ENCODE results near the gene ACAD11.

Gene ACAD11

DNA sequence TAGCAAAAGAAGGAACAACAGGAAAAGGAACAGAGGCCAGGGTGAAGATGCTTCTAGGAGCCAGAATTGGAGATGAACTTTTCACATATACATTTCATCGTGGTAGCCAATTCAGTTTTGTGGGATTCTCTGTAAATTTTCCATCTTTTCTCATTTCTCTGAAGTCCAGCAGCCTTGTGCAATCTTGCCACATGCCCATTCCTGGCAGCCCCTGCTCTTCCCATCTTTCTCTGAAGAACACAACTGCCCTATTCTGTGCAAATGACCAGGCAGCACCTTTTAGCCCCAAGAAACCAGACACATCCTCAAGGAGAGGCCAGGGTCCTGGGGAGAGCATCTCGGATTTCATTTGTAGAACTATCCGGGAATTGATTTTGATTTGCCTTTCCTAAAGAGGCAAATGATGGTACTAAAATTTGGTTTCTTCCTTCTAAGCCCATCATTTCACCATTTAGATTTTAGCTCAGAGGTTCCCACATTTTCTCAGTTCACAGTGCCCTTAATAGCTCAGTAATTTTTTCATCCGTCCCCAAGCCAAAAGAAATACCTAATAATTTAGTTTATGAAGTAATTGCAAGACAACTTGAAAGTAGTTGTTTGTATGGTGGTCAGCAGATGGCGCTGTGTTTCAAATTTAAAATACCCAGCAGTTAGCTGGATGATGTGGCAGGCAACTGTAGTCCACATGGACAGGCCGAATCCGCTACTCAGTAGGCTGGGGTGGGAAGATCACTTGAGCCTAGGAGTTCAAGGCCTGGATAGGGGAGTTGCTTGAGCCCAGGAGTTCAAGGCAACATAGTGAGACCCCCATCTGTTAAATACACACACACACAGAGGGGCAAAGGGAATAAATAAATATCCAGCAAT lies 123.8 kb downstream of the ACAD11 start:
- no peak overlapping the region for H3K4me3 ChIP-seq (ENCODE audit: low read depth in 1 of 2, low read length in 2 of 2)
- H3K27me3 ChIP-seq (ENCODE audit: control insufficient read depth in 1 of 2, insufficient read depth in 2 of 2, low read length in 2 of 2) = no peaks in the 10 kb centered on the region
- no peaks in the 10 kb centered on the region for H3K9me3 ChIP-seq (ENCODE audit: low read length)
- no peak overlapping the region for H3K27ac ChIP-seq (ENCODE audit: low read depth, low read length)
- no peak overlapping the region for H3K9ac ChIP-seq (ENCODE audit: low read length)
- H3K4me1 ChIP-seq (ENCODE audit: insufficient read depth, low read length) = no peaks in the 10 kb centered on the region
- peaks cover 51% of the 10 kb centered on the region for H3K36me3 ChIP-seq (ENCODE audit: insufficient read depth, low read length)

- Histone ChIP-seq H3K27me3 (ENCODE audit: control insufficient read depth in 1 of 2, insufficient read depth in 2 of 2, low read length in 2 of 2) (no peaks in the 10 kb centered on the region), H3K4me1 (ENCODE audit: insufficient read depth, low read length) (no peaks in the 10 kb centered on the region), H3K27ac (ENCODE audit: low read depth, low read length) (no peak overlapping the region), H3K4me3 (ENCODE audit: low read depth in 1 of 2, low read length in 2 of 2) (no peak overlapping the region), H3K9ac (ENCODE audit: low read length) (no peak overlapping the region), H3K9me3 (ENCODE audit: low read length) (no peaks in the 10 kb centered on the region), H3K36me3 (ENCODE audit: insufficient read depth, low read length) (peaks cover 50% of the 10 kb centered on the region)
Measured at GRCh38 chr3:132530624-132531023, 129.0 kb downstream of the ACAD11 start.

GRCh38 chr3:132522353-132522752 lies 137.3 kb downstream of the ACAD11 start:
- Histone ChIP-seq H3K4me3 (ENCODE audit: low read depth in 1 of 2, low read length in 2 of 2) (no peak overlapping the region), H3K9me3 (ENCODE audit: low read length) (no peaks in the 10 kb centered on the region), H3K27me3 (ENCODE audit: control insufficient read depth in 1 of 2, insufficient read depth in 2 of 2, low read length in 2 of 2) (no peaks in the 10 kb centered on the region), H3K36me3 (ENCODE audit: insufficient read depth, low read length) (peaks cover 60% of the 10 kb centered on the region), H3K27ac (ENCODE audit: low read depth, low read length) (no peak overlapping the region), H3K9ac (ENCODE audit: low read length) (no peak overlapping the region), H3K4me1 (ENCODE audit: insufficient read depth, low read length) (no peaks in the 10 kb centered on the region)

- no peak overlapping the region for H3K9ac ChIP-seq (ENCODE audit: low read length)
- peaks cover 62% of the 10 kb centered on the region for H3K36me3 ChIP-seq (ENCODE audit: insufficient read depth, low read length)
- no peaks in the 10 kb centered on the region for H3K4me1 ChIP-seq (ENCODE audit: insufficient read depth, low read length)
- no peak overlapping the region for H3K4me3 ChIP-seq (ENCODE audit: low read depth in 1 of 2, low read length in 2 of 2)
- H3K9me3 ChIP-seq (ENCODE audit: low read length) = no peaks in the 10 kb centered on the region
- no peaks in the 10 kb centered on the region for H3K27me3 ChIP-seq (ENCODE audit: control insufficient read depth in 1 of 2, insufficient read depth in 2 of 2, low read length in 2 of 2)
- no peak overlapping the region for H3K27ac ChIP-seq (ENCODE audit: low read depth, low read length)
Measured at GRCh38 chr3:132521901-132522300, 137.7 kb downstream of the ACAD11 start.

GRCh38 chr3:132519914-132520313 lies 139.7 kb downstream of the ACAD11 start:
- Histone ChIP-seq H3K36me3 (ENCODE audit: insufficient read depth, low read length) (peaks cover 57% of the 10 kb centered on the region), H3K4me3 (ENCODE audit: low read depth in 1 of 2, low read length in 2 of 2) (no peak overlapping the region), H3K9me3 (ENCODE audit: low read length) (no peaks in the 10 kb centered on the region), H3K9ac (ENCODE audit: low read length) (no peak overlapping the region), H3K27ac (ENCODE audit: low read depth, low read length) (no peak overlapping the region), H3K27me3 (ENCODE audit: control insufficient read depth in 1 of 2, insufficient read depth in 2 of 2, low read length in 2 of 2) (no peaks in the 10 kb centered on the region), H3K4me1 (ENCODE audit: insufficient read depth, low read length) (no peaks in the 10 kb centered on the region)

GRCh38 chr3:132517311-132517710 lies 142.3 kb downstream of the ACAD11 start:
- H3K9me3 ChIP-seq (ENCODE audit: low read length) = no peaks in the 10 kb centered on the region
- peaks cover 63% of the 10 kb centered on the region for H3K36me3 ChIP-seq (ENCODE audit: insufficient read depth, low read length)
- no peak overlapping the region for H3K4me3 ChIP-seq (ENCODE audit: low read depth in 1 of 2, low read length in 2 of 2)
- no peak overlapping the region for H3K9ac ChIP-seq (ENCODE audit: low read length)
- no peaks in the 10 kb centered on the region for H3K27me3 ChIP-seq (ENCODE audit: control insufficient read depth in 1 of 2, insufficient read depth in 2 of 2, low read length in 2 of 2)
- H3K4me1 ChIP-seq (ENCODE audit: insufficient read depth, low read length) = no peaks in the 10 kb centered on the region
- H3K27ac ChIP-seq (ENCODE audit: low read depth, low read length) = no peak overlapping the region

GRCh38 chr3:132513057-132513456 lies 146.6 kb downstream of the ACAD11 start:
- no peaks in the 10 kb centered on the region for H3K9me3 ChIP-seq (ENCODE audit: low read length)
- peaks cover 53% of the 10 kb centered on the region for H3K36me3 ChIP-seq (ENCODE audit: insufficient read depth, low read length)
- no peak overlapping the region for H3K4me3 ChIP-seq (ENCODE audit: low read depth in 1 of 2, low read length in 2 of 2)
- no peak overlapping the region for H3K27ac ChIP-seq (ENCODE audit: low read depth, low read length)
- H3K27me3 ChIP-seq (ENCODE audit: control insufficient read depth in 1 of 2, insufficient read depth in 2 of 2, low read length in 2 of 2) = no peaks in the 10 kb centered on the region
- H3K9ac ChIP-seq (ENCODE audit: low read length) = no peak overlapping the region
- no peaks in the 10 kb centered on the region for H3K4me1 ChIP-seq (ENCODE audit: insufficient read depth, low read length)

DNA sequence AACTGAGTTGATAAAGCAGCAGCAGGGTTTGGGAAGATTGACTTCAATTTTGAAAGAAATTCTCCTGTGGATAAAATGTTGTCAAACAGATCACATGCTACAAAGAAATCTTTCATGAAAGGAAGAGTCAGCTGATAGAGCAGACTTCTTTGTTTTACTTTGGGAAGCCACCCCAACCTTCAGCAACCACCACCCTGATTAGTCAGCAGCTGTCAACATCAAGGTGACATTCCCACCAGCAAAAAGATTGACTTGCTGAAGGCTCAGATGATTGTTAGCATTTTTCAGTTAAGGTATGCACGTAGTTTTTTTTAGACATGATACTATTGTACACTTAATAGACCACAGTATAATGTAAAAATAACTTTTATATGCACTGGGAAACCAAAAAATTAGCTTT lies 150.1 kb downstream of the ACAD11 start:
- Histone ChIP-seq H3K4me3 (ENCODE audit: low read depth in 1 of 2, low read length in 2 of 2) (no peak overlapping the region), H3K4me1 (ENCODE audit: insufficient read depth, low read length) (no peaks in the 10 kb centered on the region), H3K27ac (ENCODE audit: low read depth, low read length) (no peak overlapping the region), H3K27me3 (ENCODE audit: control insufficient read depth in 1 of 2, insufficient read depth in 2 of 2, low read length in 2 of 2) (no peaks in the 10 kb centered on the region), H3K36me3 (ENCODE audit: insufficient read depth, low read length) (peaks cover 46% of the 10 kb centered on the region), H3K9ac (ENCODE audit: low read length) (no peak overlapping the region), H3K9me3 (ENCODE audit: low read length) (no peaks in the 10 kb centered on the region)

- Histone ChIP-seq H3K36me3 (ENCODE audit: insufficient read depth, low read length) (peaks cover 47% of the 10 kb centered on the region), H3K9ac (ENCODE audit: low read length) (no peak overlapping the region), H3K4me3 (ENCODE audit: low read depth in 1 of 2, low read length in 2 of 2) (no peak overlapping the region), H3K4me1 (ENCODE audit: insufficient read depth, low read length) (no peaks in the 10 kb centered on the region), H3K9me3 (ENCODE audit: low read length) (no peaks in the 10 kb centered on the region), H3K27me3 (ENCODE audit: control insufficient read depth in 1 of 2, insufficient read depth in 2 of 2, low read length in 2 of 2) (no peaks in the 10 kb centered on the region), H3K27ac (ENCODE audit: low read depth, low read length) (no peak overlapping the region)
Measured at GRCh38 chr3:132509096-132509495, 150.5 kb downstream of the ACAD11 start.
